NOMO-1 treated with dmso at 0.1 percent for 144 hours (cell line): ENCODE results near the gene POFUT1.

Experiments used
- DNase-seq: peaks from one replicate; lab custom pipeline; 2025; ENCODE audit not compliant: unreplicated experiment; lab: John Stamatoyannopoulos, UW

Gene POFUT1

DNA sequence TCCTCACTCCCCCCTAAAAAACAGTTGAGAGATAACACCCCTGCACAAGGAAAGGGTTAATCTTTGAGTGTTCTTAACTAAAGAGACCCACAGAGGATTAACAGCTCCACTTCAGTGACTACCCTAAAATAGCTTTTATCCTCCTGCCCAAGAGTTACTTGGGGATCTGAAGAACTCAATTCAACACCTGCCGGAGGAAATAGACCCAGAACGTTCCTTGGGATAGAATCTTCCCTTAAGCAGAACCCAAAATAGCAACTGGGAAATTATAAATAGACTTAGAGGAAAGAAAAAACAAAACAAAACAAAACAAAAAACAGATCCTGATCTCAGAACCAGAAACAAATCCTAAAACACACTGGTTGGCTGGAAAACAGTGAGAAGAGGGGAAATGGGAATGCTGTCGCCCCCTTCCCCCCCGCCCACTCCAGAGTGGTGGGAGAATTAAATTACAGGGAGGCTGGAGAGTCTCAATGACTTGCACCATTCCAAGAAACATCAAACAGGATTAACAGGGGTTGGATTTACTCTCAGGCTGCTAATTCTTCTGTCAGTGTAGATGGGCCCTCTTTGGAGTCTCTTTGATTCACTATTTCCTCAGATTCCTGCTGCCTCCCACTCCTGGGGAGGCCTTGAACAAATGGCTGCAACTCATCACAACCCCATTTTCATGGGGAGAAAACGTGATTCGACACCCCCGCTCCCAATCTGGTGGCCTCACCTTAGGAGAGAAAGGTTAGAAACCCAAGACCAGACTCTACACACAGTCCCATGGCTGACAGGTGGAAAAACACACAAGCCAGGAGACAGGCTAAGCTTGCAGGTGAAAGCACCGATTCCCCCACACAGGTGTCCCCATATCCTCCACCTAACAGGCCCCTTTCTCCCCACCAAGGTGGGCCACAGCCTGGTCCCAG is 1.6 kb upstream of the POFUT1 start:
- DNase-seq = no peak

GRCh38 chr20:32206760-32207625 is 687 bp upstream of the POFUT1 start:
- DNase-seq = no peak

DNA sequence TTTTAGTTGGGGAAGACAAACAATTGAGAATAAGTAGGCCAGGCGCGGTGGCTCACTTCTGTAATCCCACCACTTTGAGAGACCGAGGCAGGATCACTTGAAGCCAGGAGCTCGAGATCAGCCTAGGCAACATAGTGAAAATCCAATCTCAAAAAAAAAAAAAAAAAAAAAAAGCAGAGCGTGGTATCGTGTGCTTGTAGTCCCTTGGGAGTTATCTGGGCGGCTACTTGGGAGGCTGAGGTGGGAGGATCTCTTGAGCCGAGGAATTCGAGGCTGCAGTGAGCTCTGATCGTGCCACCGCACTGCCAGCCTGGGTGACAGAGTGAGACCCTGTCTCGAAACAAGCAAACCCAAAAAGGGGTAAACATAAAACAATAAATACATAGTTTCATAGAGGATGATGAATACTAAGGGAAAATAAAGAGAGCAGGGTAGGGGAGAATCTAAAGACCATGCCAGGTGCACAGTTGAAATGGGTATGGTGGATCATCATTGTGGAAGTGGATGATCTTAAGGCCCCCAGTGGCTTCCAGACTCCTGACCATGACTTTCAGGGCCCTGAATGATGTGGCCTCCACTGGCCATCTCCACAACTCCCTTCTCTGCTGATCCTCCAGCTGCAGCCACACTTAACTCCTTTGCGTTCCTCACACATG is 947 bp downstream of the POFUT1 start:
- DNase-seq = no peak

GRCh38 chr20:32209850-32210605 is 2.3 kb downstream of the POFUT1 start:
- no peak for DNase-seq

DNA sequence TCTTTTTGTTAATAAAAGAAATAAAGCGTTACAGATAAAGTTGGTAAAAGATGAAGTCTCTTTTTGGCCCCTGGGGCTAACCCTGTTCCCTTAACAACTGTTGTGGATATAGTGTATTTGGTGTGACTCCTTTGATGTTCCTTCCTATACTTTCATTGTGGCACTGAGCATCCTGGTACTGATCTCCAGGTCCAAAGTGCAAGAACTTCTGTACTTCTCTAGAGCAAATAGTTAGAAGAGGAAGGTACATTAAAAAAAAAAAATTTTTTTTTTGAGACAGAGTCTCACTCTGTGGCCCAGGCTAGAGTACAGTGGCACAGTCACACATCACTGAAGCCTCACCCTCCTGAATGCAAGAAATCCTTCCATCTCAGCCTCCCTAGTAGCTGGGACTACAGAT is 6.2 kb downstream of the POFUT1 start:
- no peak for DNase-seq

GRCh38 chr20:32215147-32215546 is 7.5 kb downstream of the POFUT1 start:
- DNase-seq = no peak

DNA sequence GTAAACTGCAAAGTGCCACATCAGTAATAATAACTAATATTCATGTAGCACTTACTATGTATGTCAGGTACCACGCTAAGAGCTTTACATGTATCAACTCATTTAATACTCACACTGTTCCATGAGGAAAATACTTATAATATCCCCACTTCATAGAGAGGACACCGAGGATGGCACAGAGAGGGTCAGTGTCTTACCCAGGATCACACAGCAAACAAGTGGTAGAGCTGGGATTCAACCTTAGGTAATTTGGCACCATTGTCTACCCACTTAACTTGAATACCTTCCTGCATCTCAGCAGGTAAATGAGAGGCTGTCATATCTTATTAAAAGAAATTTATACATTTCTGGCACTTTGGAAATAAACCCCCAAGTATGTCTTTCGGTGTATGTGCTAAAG is 8.0 kb downstream of the POFUT1 start:
- DNase-seq = no peak

GRCh38 chr20:32216179-32217142 is 8.8 kb downstream of the POFUT1 start:
- no peak for DNase-seq

DNA sequence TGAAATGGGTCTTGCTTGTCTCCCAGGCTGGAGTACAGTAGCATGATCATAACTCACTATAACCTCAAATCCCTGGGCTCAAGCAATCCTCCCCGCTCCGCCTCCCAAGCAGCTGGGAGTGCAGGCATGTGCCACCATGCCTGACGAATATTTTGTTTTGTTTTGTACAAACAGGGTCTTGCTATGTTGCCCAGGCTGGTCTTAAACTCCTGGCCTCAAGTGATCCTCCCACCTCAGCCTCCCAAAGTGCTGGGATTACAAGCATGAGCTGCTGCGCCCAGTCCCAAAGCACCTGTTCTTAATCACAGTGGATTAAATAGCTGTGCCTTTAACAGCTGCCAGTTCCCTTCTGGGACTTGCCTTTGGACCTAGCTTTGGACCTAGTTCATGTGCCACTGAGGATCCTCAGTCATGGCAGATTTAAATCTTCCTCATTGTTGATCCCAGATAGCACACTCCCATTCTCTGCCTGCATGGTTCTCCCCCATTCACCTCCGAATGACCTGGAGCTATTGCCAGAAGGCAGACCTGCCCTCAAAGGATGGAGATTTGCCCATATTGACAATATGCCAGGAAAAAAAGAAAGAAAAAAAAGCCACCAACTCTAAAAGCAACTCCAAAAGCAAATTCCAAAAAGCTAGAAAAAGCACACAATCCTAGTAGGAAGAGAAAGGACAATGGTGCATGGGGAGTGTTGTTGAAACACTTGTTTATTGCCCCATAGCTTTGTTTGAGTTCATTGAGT is 10.6 kb downstream of the POFUT1 start:
- DNase-seq = no peak

DNA sequence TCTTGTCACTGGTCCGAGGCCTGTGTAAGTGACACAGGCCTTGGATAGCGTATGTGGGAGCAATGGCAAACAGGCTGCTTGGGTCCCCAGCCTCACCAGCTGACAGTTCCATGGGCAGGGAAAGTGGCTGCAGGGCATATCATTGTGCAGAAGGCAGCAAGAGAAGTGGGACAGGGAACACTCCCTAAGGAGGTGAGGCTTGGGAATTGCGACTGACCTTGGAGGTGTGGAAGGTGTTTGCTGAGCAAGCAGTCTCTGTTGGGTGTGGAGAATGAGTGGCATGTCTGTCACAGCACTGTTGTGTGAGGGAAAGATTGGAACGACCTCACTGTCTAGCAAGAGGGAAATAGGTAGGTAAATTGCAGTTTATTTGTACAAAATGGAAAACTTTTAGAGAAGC is 16.8 kb downstream of the POFUT1 start:
- no peak for DNase-seq

- no peak for DNase-seq
Measured at GRCh38 chr20:32226391-32226790, 18.7 kb downstream of the POFUT1 start.

- DNase-seq = no peak
Measured at GRCh38 chr20:32227306-32227705, 19.6 kb downstream of the POFUT1 start.

- DNase-seq = peak; percentile 85
Measured at GRCh38 chr20:32227744-32228688, 20.3 kb downstream of the POFUT1 start.

- DNase-seq = no peak
Measured at GRCh38 chr20:32229251-32229747, 21.6 kb downstream of the POFUT1 start.

DNA sequence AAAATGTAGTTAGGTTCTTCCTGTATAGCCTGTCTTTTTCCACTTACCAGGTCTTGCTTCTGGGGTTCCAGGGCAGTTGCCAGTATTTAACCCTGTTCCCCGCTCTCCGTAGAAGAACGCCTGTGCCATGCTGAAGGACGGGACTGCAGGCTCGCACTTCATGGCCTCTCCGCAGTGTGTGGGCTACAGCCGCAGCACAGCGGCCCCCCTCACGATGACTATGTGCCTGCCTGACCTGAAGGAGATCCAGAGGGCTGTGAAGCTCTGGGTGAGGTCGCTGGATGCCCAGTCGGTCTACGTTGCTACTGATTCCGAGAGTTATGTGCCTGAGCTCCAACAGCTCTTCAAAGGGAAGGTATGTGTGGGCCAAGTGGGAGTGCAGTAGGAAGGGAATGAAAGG is 23.0 kb downstream of the POFUT1 start:
- no peak for DNase-seq

GRCh38 chr20:32231245-32231644 is 23.6 kb downstream of the POFUT1 start:
- no peak for DNase-seq

DNA sequence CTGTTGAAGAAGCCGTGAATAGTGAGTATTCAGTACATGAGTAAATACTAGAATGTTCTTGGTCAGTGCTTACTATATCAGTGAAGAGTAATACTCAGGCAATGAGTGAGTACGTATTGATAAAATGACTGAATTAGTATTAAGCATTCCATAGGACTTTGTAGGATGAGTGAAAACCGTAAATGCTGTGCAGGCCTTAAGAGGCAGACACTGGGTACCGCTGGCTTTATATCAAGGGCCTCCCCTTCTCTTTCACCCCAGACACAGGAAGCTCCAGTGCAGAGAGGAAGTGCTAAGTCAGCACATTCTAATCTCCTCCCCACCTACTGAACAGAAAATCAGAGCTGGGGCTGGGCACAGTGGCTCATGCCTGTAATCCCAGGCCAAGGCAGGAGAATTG is 24.2 kb downstream of the POFUT1 start:
- no peak for DNase-seq
